Astrocyte (in vitro differentiated cells and primary cell): ENCODE data around the gene PREX1. TPM values are rescaled to one million over a fixed set of nuclear protein-coding genes. Genes with fewer than 3 reads are reported as not detected.

ENCODE experiments used
- DNase-seq: peaks from one replicate; pipeline ENCODE4 v3.0.0-alpha.2; 2010; ENCODE audit warnings: low read depth
- FAIRE-seq: peaks from 2 replicates; lab custom pipeline; 2011; peaks lifted over from hg19 to GRCh38; lab: Jason Lieb, UNC
- H2AFZ ChIP-seq: 2 replicates; pipeline ENCODE4 v1.6.0; 2012; ENCODE audit warnings: low read depth, low read length, inconsistent platforms
- H3K27ac ChIP-seq: 2 replicates; pipeline ENCODE4 v1.5.1; 2011; ENCODE audit warnings: low read depth, low read length, inconsistent platforms
- H3K27me3 ChIP-seq: 2 replicates; pipeline ENCODE4 v1.6.0; 2011; ENCODE audit warnings: low read length, inconsistent platforms; ENCODE audit not compliant: insufficient read depth
- H3K36me3 ChIP-seq: 2 replicates; pipeline ENCODE4 v1.5.1; 2011; ENCODE audit warnings: low read length, inconsistent platforms; ENCODE audit not compliant: insufficient read depth
- H3K4me1 ChIP-seq: 2 replicates; pipeline ENCODE4 v1.5.1; 2011; ENCODE audit warnings: low read length, inconsistent platforms; ENCODE audit not compliant: insufficient read depth
- H3K4me2 ChIP-seq: 2 replicates; pipeline ENCODE4 v1.6.0; 2012; ENCODE audit warnings: low read length, inconsistent platforms
- H3K4me3 ChIP-seq: 2 replicates; pipeline ENCODE4 v1.5.1; 2011; ENCODE audit warnings: low read depth, mild to moderate bottlenecking, low read length, inconsistent platforms; ENCODE audit not compliant: insufficient read depth
- H3K79me2 ChIP-seq: 2 replicates; pipeline ENCODE4 v1.6.0; 2012; ENCODE audit warnings: mild to moderate bottlenecking, low read length, inconsistent platforms; ENCODE audit not compliant: insufficient read depth
- H3K9ac ChIP-seq: 2 replicates; pipeline ENCODE4 v1.6.0; 2012; ENCODE audit warnings: mild to moderate bottlenecking, low read length, inconsistent platforms
- H3K9me3 ChIP-seq: 2 replicates; pipeline ENCODE4 v1.5.1; 2012; ENCODE audit warnings: low read depth, mild to moderate bottlenecking, low read length, inconsistent platforms; ENCODE audit not compliant: insufficient read depth
- H4K20me1 ChIP-seq: 2 replicates; pipeline ENCODE4 v1.6.0; 2012; ENCODE audit warnings: low read length, inconsistent platforms; ENCODE audit not compliant: insufficient read depth
- H3K27ac Mint-ChIP-seq: one replicate; pipeline ENCODE4 v1.8.0; 2021; ENCODE audit warnings: mild to moderate bottlenecking, mixed read lengths; ENCODE audit not compliant: unreplicated experiment
- H3K27me3 Mint-ChIP-seq: one replicate; pipeline ENCODE4 v1.8.0; 2021; ENCODE audit warnings: low read depth, mixed read lengths; ENCODE audit not compliant: unreplicated experiment
- H3K36me3 Mint-ChIP-seq: one replicate; pipeline ENCODE4 v1.8.0; 2021; ENCODE audit warnings: low read depth, mixed read lengths; ENCODE audit not compliant: unreplicated experiment
- H3K4me1 Mint-ChIP-seq: one replicate; pipeline ENCODE4 v1.8.0; 2021; ENCODE audit warnings: low read depth, mixed read lengths; ENCODE audit not compliant: unreplicated experiment
- H3K4me3 Mint-ChIP-seq: one replicate; pipeline ENCODE4 v1.8.0; 2021; ENCODE audit warnings: mild to moderate bottlenecking, moderate library complexity, mixed read lengths; ENCODE audit not compliant: unreplicated experiment
- H3K9me3 Mint-ChIP-seq: one replicate; pipeline ENCODE4 v1.8.0; 2021; ENCODE audit warnings: mild to moderate bottlenecking, mixed read lengths; ENCODE audit not compliant: unreplicated experiment
- CTCF ChIP-seq: IDR thresholded peaks from 2 replicates; pipeline ENCODE4 v1.5.1; 2011; ENCODE audit warnings: low read depth, mild to moderate bottlenecking, inconsistent platforms, low read length, moderate library complexity; ENCODE audit not compliant: insufficient read depth
- EZH2 ChIP-seq: IDR thresholded peaks from 2 replicates; pipeline ENCODE4 v1.6.1; 2012; ENCODE audit warnings: mild to moderate bottlenecking, low read length, inconsistent platforms; ENCODE audit not compliant: insufficient read depth
- total RNA-seq: library from RNA; stranded (reverse); gene quantifications from 2 replicates; pipeline ENCODE4 v1.2.1, GENCODE V29; 2021

Gene PREX1
- total RNA-seq, 1 donor from 2014 or later = 3.5 TPM

DNA sequence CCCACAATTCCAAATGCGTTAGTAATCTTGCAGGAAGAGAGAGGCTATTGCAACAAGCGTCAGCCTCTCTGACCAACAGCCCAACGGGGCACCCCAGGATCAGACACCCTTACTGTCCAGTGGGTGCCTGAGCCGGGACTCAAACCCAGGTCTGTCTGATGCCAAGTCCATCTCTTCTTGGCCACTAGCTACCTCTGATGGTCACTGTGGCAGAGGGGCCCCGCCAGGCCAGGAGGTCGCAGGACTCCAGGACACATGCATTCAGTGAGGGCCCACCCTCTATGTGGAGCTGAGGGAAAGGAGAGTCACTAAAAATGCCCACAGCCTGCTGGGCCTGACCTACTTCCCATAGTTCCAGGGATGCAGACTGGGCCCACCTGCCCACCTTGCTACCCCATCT is 83.3 kb downstream of the PREX1 start:
- FAIRE-seq (no peak), DNase-seq (no peak)
- no peak for TF ChIP-seq CTCF
- TF ChIP-seq EZH2 = no peak
- no peaks in the 10 kb centered on the region for H3K4me1 ChIP-seq
- H3K4me3 ChIP-seq = no peak overlapping the region
- no peaks in the 10 kb centered on the region for H3K36me3 ChIP-seq
- H3K79me2 ChIP-seq = no peaks in the 10 kb centered on the region
- H3K27me3 ChIP-seq = no peaks in the 10 kb centered on the region
- Mint-ChIP-seq H3K36me3 (peaks cover 1% of the 10 kb centered on the region), H3K9me3 (no peaks in the 10 kb centered on the region), H3K27ac (no peak overlapping the region), H3K4me1 (no peaks in the 10 kb centered on the region), H3K4me3 (no peak overlapping the region), H3K27me3 (peaks cover 11% of the 10 kb centered on the region)
- H2AFZ ChIP-seq = no peak overlapping the region
- H3K9ac ChIP-seq = no peak overlapping the region
- H4K20me1 ChIP-seq = no peaks in the 10 kb centered on the region
- no peak overlapping the region for H3K27ac ChIP-seq
- no peak overlapping the region for H3K4me2 ChIP-seq
- no peaks in the 10 kb centered on the region for H3K9me3 ChIP-seq

DNA sequence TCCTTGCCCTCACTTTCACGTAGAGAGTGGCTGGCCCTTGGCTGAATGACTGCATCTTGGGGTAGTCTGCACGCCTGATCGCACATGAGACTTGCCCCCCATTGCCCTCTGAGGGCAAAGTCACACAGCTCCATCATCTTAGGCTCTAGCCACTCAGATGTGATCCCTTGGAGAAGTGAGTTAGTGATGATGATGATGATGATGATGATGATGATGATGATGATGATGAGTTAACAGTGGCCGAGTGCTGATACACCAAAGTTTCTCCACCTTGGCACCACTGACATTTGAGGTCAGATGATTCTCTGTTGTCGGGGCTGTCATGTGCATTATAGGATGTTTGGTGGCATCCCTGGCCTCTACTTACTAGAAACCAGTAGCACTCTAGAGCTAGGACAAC is 84.0 kb downstream of the PREX1 start:
- H3K36me3 Mint-ChIP-seq = peaks cover under 1% of the 10 kb centered on the region
- no peak for FAIRE-seq
- no peaks in the 10 kb centered on the region for H3K36me3 ChIP-seq
- H3K27me3 ChIP-seq = no peaks in the 10 kb centered on the region
- H3K4me3 Mint-ChIP-seq = no peak overlapping the region
- no peak overlapping the region for H3K4me2 ChIP-seq
- no peaks in the 10 kb centered on the region for H3K79me2 ChIP-seq
- no peaks in the 10 kb centered on the region for H3K4me1 ChIP-seq
- no peak overlapping the region for H3K27ac Mint-ChIP-seq
- H3K9ac ChIP-seq = no peak overlapping the region
- no peak for TF ChIP-seq EZH2
- no peak for TF ChIP-seq CTCF
- H3K9me3 Mint-ChIP-seq = no peaks in the 10 kb centered on the region
- H3K4me1 Mint-ChIP-seq = no peaks in the 10 kb centered on the region
- no peaks in the 10 kb centered on the region for H3K9me3 ChIP-seq
- H3K27ac ChIP-seq = no peak overlapping the region
- peaks cover 8% of the 10 kb centered on the region for H3K27me3 Mint-ChIP-seq
- DNase-seq = no peak
- H3K4me3 ChIP-seq = no peak overlapping the region
- H4K20me1 ChIP-seq = no peaks in the 10 kb centered on the region
- no peak overlapping the region for H2AFZ ChIP-seq

DNA sequence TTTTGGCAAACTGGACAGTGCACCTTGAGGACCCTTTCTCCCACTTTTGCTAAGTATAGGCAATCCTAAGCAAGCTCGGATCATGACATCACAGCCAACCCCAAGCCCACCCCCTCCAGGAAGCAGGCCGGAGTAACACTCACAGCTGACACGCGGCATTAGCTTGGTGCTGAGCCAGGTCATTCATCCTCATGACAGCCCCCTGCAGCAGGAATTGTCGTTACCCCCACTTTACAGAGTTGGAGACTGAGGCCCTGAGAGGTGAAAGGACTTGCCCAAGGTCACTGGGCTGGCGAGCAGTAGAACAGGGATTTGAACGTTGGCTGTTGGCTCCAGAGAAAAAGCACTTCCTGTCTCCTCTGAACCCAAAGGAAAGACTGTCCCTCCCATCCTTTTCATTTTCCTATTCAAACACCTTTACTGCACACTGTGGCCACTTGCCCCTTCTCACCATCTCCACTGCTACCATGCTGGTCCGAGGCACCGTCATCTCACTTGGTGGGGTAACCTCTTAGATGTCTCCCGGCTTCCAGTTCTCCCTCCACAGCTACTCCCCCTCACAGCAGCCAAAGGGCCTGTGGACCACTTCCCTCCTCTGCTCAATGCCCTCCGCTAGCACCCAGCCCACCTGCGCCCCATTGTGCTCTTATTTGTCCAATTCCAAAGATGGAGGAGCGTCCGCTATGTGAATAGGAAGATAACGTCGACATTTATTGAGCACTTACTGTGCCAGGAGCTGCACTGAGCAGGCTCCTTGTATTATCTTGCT is 84.7 kb downstream of the PREX1 start:
- H3K27ac ChIP-seq = no peak overlapping the region
- H3K36me3 Mint-ChIP-seq = no peaks in the 10 kb centered on the region
- no peaks in the 10 kb centered on the region for H3K79me2 ChIP-seq
- TF ChIP-seq EZH2 = no peak
- no peak for TF ChIP-seq CTCF
- DNase-seq (no peak), FAIRE-seq (no peak)
- no peaks in the 10 kb centered on the region for H3K4me1 ChIP-seq
- no peak overlapping the region for H3K9ac ChIP-seq
- peaks cover 2% of the 10 kb centered on the region for H3K4me1 Mint-ChIP-seq
- no peaks in the 10 kb centered on the region for H4K20me1 ChIP-seq
- H3K27me3 Mint-ChIP-seq = peaks cover 6% of the 10 kb centered on the region
- no peaks in the 10 kb centered on the region for H3K9me3 ChIP-seq
- H3K4me3 ChIP-seq = no peak overlapping the region
- no peaks in the 10 kb centered on the region for H3K9me3 Mint-ChIP-seq
- H3K27me3 ChIP-seq = no peaks in the 10 kb centered on the region
- H3K36me3 ChIP-seq = no peaks in the 10 kb centered on the region
- no peak overlapping the region for H3K27ac Mint-ChIP-seq
- H3K4me3 Mint-ChIP-seq = no peak overlapping the region
- no peak overlapping the region for H2AFZ ChIP-seq
- H3K4me2 ChIP-seq = no peak overlapping the region
